Measurements from ENCODE around the gene AWAT2.

- TF ChIP-seq OSR1 (CRISPR knock-in tag; IDR thresholded peaks at IDR 0.05) (no peak), ESRRG (CRISPR knock-in tag; IDR thresholded peaks at IDR 0.05) (no peak), RARB (CRISPR knock-in tag; IDR thresholded peaks at IDR 0.05) (no peak), ZNF8 (CRISPR knock-in tag; IDR thresholded peaks at IDR 0.05) (no peak), CSDC2 (CRISPR knock-in tag; IDR thresholded peaks at IDR 0.05) (no peak)
- TF ChIP-seq, protein P1, sequence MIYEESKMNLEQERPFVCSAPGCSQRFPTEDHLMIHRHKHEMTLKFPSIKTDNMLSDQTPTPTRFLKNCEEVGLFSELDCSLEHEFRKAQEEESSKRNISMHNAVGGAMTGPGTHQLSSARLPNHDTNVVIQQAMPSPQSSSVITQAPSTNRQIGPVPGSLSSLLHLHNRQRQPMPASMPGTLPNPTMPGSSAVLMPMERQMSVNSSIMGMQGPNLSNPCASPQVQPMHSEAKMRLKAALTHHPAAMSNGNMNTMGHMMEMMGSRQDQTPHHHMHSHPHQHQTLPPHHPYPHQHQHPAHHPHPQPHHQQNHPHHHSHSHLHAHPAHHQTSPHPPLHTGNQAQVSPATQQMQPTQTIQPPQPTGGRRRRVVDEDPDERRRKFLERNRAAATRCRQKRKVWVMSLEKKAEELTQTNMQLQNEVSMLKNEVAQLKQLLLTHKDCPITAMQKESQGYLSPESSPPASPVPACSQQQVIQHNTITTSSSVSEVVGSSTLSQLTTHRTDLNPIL (CRISPR knock-in tag; IDR thresholded peaks at IDR 0.05; ENCODE audit: low read depth) = no peak
- TF ChIP-seq, protein P2, sequence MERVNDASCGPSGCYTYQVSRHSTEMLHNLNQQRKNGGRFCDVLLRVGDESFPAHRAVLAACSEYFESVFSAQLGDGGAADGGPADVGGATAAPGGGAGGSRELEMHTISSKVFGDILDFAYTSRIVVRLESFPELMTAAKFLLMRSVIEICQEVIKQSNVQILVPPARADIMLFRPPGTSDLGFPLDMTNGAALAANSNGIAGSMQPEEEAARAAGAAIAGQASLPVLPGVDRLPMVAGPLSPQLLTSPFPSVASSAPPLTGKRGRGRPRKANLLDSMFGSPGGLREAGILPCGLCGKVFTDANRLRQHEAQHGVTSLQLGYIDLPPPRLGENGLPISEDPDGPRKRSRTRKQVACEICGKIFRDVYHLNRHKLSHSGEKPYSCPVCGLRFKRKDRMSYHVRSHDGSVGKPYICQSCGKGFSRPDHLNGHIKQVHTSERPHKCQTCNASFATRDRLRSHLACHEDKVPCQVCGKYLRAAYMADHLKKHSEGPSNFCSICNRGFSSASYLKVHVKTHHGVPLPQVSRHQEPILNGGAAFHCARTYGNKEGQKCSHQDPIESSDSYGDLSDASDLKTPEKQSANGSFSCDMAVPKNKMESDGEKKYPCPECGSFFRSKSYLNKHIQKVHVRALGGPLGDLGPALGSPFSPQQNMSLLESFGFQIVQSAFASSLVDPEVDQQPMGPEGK (CRISPR knock-in tag; IDR thresholded peaks at IDR 0.05; ENCODE audit: borderline replicate concordance) = no peak
These were observed 5.0 kb downstream of the AWAT2 start for GRCh38 chrX:70044541-70045245.
